Left colon (tissue), 2 donors: ENCODE measurements around the gene HEG1. TPM values are rescaled to one million over a fixed set of nuclear protein-coding genes. Genes with fewer than 3 reads are reported as not detected.
"Not testable (repeated sequence)": the region's sequence is repeated elsewhere in the genome, so short reads cannot be mapped to it uniquely, and the experiment has no call there.

Experiments
- ATAC-seq: fragments of 200-7000 bp; cut with Tn5 transposase; one replicate; pipeline ENCODE4 v1.9.1; 2020; ENCODE audit warnings: mild to moderate bottlenecking, moderate library complexity
- DNase-seq, 2 donors: peaks; one replicate each; pipeline ENCODE4 v3.0.0-alpha.2; 2020
- intact Hi-C, 2 donors: fragments of 100-400 bp; cut with DNase I in 1 of 2; cut with micrococcal nuclease in 1 of 2; formaldehyde crosslinking; loops; one replicate each; pipeline versions ENCODE4 v1.11.2 to v1.14.0; 2022; cut with DNase I, micrococcal nuclease
- total RNA-seq, 2 donors: library from RNA; stranded (reverse); fragmentation: NEBNext Ultra II Directional; extraction: Animal tissue kit (Norgen Biotek cat#: 25700); gene quantifications; one replicate each; pipeline ENCODE4 v1.2.1, GENCODE V29; 2021
- donor health status: DM: no; HTN: no; CAD: no.
- donor health status: DM: yes; HTN: yes; CAD: no.

Gene HEG1
- total RNA-seq, 2 donors from 2014 or later = 9.8 to 17.4 TPM

DNA sequence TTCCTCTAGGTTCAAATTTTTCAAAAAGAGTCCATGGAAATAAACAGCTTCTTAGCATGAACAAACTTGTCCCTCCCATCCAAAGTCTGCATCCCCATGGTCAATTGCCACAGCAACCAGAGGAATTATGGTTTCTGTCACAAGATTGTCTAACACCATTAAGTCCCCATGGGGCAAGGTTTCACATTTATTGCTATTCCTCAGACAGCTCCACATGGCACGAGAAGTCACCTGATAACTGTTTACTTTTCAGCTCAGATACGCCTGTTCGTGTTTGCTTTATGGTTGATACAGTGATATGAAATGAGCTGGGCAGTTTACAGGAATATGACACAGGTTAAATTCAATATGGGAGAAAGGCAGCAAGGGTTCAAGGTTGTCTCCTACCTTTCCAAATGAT is 83.3 kb downstream of the HEG1 start:
- ATAC-seq = peak; percentile 85
- peak; percentile 50 to 80 for DNase-seq

DNA sequence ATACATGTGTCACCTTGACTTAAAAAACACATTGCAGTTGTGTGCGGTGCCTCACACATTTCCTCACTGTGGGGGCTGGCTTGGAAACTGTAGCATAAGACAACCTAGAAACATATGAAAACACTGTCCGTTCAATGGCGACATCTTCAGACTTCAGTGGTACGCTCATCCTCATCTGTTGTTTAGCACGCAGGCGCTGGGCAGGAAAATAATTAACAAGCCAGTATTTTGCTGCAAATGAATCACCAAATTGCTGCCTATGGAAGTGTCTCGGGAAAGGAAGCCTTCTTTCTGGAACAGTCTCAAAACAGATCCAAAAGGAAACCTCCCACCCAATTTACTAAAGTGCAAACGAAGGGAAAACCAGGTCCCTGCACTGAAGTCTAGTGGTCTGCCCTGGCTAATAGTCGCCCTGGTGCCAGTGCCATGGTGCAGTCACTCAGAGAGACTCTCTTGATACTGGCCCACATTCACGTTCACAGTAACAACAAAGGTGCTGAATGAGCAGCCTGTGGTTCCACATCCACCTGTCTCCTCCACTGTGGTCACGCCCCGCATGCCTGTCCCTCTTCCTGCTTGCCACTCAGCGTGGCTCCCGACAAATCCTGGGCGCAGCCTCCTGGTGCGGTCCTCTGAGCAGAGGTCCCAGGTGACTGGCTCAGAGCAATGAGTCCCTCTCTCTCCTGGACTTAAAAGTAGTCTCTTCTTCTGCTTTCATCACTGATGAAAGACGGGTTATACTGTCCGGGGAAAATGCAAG is 85.7 kb downstream of the HEG1 start:
- intact Hi-C loops = no loop called here
- DNase-seq (peak; percentile 48 to 61), ATAC-seq (no peak)

More for the DNA sequence above, 83.3 kb downstream of the HEG1 start:
- intact Hi-C loops = no loop called here

DNA sequence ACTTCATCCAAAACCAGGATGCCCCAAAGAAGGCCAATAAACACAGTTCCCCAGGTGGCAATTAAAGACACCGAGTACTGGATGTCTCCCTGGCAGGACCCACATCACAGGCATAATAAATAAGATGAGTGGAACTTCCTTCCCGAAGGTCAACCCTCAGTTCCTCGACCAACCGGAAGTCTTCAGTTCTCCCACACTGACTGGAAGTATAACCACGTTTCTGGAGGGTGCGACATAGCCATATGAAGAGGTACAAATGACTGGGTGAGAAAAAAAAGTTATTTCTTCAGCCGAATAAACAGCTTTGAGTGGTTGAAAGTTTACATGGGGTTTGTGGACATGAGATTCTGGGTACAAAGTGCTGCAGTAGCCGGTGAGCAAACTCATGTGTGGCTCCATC is 86.6 kb downstream of the HEG1 start:
- no peak for DNase-seq
- intact Hi-C loops = no loop called here
- no peak for ATAC-seq

DNA sequence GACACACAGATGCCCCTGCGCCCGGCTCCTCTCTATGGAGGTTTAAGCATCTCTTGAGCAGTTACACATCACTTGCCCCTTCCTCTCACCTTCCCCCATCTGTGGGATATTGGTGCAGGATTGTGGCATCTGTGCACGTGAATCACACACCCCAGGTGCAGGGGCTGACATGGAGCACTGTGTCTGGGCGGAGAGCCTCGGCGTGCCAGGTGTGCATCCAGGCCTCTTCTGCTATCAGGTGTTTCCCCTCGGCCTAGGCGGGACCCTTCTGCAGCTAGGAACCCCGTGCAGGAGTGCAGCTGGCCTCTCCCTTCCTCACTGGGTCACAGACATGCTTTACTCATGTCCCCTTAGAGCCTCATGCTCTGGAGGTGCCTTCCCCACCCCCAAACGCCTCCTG is 87.8 kb downstream of the HEG1 start:
- ATAC-seq = no peak
- intact Hi-C loops = no loop called here
- DNase-seq = no peak

DNA sequence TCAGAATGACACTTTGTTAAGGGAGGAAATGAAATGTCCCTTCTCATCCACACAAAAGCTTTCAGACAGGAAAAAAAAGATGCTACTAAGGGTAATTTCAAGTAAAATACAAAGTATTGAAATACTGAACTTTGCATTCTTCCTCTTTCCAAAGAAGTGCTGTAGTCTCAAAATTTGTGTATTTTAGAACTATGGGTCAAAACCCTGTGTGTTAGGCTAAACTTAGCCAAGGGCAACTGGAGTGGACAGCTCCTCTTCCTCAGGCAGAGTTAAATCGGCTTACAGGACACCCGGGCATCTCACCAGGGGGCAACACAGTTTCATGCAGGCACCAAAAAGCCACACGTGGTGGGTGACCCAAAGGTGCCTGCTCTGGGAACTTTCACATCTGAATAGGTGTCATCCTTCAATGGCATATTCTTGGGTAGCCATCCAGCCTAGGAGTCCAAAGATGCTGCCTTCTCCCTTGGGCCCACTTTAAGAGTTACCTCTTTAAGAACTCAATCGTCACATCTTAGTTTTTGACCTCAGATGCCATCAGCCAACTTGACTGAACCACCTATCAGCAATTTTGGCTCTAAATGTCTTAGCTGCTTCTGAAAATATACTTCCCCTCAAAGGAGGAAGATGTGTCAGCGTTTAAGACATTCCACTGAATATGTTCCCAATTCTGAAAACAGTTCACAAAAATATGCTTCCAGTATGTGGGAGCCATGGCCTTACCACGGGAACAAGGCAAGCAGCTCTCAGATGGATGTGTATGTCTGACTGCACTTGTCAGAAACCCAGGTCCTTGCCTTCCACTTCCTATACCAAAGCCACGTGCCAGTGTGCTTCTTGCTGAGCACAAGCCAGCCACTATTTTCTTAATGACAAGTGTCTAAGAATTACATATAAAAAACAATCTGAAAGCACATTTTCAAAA is 89.0 kb downstream of the HEG1 start:
- DNase-seq (no peak), ATAC-seq (no peak)
- intact Hi-C loops = no loop called here

DNA sequence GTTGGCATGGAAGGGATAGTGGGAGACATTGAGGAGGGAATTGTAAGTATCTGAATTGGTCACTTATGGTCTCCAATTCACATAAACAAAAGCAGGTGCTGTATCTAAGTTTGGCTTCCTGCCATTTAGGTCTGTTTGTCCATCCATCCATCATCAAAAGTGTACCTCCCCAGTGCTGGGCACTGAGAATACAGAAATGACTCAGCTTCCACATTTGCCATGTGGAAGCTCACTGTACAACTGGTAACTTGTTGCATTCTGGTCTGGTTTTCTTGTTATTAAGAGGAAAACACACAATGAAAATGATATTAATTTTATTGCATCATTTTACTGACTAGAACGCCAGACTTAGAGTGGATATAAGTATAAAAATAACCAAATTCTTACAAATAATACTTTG is 90.4 kb downstream of the HEG1 start:
- DNase-seq (no peak), ATAC-seq (no peak)
- intact Hi-C loops = no loop called here

DNA sequence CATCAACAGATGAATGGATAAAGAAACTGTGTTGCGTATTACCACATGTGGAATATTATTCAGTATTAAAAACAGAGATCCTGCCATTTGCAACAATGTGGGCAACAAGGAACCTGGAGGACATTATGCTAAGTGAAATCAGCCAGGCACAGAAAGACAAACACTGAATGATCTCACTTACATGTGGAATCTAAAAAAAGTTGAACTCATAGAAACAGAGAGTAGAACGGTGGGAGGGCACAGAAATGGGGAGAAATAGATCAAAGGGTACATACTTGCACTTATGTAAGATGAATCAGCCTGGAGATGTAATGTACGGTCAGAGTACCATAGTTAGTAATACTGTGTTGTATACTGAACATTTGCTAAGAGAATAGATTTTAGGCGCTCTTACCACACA is 91.4 kb downstream of the HEG1 start:
- intact Hi-C loops = no loop called here
- no peak for DNase-seq
- no peak for ATAC-seq

DNA sequence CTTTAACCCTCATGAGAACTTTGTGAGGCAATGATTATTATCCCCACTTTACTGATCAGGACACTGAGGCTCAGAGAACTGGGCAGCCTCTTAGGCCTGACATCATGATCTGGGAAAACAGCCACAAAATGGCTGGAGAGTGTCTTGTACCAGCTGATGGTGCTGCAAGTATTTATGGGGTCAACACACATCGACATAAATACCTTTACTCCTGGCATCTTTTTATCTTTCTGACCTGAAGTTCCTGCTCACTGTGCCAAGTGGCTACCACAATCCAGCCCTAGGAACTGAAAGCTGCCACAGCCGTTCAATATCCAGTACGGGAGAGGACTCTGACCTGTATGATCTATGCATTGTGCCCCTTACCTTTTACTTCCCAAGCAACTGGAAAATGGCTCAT is 92.0 kb downstream of the HEG1 start:
- ATAC-seq (peak; percentile 79), DNase-seq (peak; percentile 40 to 73)
- intact Hi-C loops = no loop called here

DNA sequence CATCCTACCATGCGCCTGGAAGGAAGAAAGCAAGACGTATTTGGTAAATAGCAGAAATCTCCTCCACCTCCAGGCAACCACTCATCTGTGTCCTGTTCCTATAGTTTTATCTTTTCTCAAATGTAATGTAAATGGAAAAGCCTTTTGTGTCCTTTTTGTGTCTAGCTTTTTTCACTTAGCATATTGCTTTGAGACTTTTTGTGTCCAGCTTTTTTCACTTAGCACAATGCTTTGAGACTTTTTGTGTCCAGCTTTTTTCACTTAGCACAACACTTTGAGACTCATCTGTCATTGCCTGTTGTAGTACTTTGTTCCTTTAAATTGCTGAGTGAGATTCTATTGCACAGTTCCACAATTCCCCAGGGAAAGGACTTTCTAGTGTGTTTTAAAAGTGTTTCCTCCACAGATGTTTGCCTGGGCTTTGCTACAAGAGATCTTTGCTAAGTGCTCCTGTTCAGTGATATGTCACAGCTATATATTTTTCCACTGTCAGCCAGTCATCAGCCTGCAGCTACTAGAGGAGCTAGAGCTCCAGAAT is 93.3 kb downstream of the HEG1 start:
- intact Hi-C loops = no loop called here
- no peak for DNase-seq
- ATAC-seq = peak; percentile 5

DNA sequence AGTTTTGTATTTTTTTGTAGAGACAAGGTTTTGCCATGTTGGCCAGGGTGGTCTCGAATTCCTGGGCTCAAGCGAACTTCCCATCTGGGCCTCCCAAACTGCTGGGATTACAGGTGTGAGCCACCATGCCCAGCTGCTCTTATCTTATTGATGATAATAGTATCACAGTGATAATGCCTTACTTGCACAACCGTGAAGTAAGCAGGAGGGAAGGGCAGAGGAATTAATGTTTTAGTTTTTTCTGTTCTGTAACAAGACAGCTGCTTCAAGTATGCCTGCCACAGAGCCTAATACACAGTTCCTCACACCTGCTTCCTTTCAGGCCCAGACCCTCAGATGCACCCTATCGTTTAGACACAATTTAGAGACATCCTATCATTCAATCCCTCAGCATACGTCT is 95.1 kb downstream of the HEG1 start:
- ATAC-seq (no peak), DNase-seq (no peak)
- intact Hi-C loops = no loop called here

DNA sequence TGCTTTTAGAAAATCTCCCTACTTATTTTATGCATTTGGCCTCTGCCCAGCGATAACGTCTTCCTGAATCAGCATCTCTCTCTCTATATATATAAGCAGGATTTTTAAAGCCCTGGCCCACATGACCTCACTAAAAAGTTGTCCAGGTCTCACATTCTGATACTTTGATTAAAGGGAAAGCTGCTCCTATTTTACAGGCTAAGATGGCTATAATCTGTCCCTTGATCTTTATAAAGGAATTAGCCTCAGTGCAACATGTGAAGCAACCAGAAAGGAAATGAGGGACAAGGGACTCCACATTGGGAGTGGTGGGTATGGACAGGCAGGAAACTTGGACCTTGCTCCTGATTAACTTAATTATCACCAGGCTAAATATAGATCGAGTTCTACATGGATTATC is 95.7 kb downstream of the HEG1 start:
- intact Hi-C loops = no loop called here
- peak; percentile 74 for ATAC-seq
- no peak for DNase-seq

DNA sequence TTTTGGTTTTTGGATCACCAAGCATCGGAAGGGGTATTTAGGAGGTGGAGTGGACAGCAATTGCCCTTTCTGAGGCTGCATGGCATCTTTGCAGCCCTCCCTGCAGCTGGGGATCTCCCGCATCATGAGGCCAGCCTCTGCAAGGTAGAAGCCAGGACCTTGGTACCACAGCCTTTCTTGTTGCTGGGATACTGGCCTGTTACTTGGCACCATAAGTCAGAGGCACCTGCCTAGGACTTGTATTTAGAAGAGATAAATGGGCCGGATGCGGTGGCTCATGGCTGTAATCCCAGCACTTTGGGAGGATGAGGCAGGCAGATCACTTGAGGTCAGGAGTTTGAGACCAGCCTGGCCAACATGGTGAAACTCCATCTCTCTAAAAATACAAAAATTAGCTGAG is 97.8 kb downstream of the HEG1 start:
- intact Hi-C loops, DNase-seq, ATAC-seq: not testable (repeated sequence)

DNA sequence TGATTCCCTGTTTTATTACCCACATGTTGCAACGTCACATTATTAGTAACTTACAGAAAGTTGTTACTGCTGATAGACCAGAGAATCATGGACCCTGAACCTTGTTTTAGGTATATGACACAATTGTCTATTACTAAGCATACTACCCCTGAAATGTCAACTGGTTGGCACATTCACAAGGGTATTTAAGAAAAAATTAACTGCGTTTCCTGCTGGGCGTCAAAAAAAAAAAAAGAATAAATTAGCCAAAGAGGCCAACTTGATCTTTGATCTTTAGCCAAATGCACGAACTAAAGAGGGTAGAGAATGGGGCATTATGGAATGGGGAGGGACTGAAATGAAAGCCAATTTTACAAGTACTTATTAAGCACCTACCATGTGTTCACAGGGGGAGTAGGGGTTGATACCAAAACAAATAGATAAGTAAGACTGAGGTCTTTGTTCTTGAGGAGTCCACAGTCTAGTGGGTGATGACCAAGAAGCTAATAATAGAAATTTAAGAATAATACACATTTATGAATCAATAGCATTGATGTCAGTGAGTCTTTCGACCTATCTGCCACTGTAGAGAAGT is 103.4 kb downstream of the HEG1 start:
- ATAC-seq (peak; percentile 48), DNase-seq (no peak)
- intact Hi-C loops = no loop called here

DNA sequence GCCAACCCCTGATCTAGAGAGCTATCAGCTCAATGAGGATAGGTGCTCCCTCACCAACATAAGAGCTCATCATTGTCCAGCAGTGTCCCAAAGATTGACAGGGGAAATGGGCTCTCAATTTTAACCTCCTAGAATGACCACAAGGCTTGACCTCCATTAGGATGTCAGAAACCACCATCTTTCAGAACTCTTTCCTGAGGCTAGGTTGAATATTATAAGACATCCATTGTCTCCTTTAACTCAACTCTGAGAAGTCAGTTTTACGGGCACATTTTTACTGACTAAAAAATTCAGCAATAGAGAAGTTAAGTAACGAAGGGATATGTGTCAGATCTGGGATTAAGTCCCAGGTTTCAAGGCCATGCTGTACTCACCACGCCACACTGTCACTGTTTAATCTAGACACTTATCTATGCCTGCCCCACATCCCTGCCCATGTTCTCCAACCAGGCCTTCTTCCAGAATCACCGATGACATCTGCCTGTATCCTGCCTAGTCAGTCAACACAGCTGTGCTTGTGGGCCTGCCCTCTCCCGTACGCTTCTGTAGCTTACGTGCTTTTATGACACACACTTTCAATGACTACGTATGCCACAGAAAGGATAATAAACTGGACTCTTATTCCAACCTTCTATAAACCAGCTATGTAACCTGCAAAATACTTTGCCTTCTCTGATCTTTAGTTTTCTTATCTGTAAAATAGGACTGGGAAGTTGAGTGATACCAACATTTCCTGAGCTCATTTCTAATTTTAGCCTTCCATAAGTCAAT is 104.1 kb downstream of the HEG1 start:
- intact Hi-C loops = no loop called here
- ATAC-seq = peak; percentile 98
- DNase-seq = peak; percentile 55 to 86

DNA sequence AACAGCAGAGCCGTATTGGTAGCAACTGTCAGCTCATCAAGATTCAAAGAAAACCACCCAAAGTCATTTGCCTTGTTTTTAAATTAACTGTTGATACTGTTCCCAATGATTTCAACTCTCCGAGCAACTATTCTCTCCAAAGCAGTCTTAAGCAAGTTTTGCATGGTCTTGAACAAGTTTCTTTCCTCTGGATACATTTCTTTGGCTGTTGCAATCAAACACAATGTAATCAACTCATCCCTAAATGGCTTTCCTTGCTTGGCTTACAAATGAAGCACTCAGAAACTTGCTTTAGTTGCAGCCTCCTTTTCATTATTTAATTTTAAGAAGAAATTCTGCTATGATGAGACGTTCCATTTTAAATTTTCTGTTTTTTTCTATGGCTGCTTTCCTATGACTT is 105.8 kb downstream of the HEG1 start:
- intact Hi-C loops = no loop called here
- DNase-seq = no peak

DNA sequence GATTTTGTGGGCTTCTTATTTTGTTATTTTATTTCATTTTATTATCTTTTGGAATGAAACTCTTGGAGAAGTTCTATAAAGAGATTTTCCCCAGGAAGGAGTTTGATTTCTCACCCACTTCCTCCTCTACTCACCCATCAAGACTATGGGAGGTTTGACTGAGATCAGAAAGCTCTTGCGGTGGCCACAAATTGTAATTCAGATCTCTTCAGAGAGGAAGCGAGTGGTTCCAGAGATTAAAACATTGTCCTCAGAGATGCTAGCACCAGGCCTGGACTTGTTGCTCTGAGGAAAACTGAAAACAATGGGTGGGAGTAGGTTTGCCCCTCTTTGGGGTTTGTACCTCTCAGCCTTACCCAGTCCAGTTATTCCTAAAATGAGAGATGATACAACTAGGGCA is 113.2 kb downstream of the HEG1 start:
- no peak for ATAC-seq
- DNase-seq = no peak
- intact Hi-C loops = no loop called here

More for the DNA sequence above, 105.8 kb downstream of the HEG1 start:
- no peak for ATAC-seq

DNA sequence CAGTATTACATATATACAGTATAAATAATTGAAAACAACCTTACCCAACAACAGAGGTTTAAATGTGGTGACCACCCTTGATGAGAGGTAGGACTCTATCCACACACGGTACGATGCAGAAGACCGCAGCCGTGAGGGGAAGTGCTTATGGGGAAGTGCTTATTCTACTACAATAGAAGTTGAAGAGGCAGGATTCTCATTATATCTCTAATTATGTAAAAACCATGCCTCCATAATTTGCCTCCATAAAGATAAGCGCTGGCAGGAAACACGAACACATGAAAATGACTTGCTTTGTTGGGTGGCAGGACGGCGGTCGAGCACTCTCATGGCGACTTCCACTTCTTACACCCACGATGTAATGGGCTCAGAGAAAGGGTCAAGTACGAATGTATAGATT is 114.0 kb downstream of the HEG1 start:
- intact Hi-C loops = no loop called here
- ATAC-seq = no peak
- DNase-seq = no peak

DNA sequence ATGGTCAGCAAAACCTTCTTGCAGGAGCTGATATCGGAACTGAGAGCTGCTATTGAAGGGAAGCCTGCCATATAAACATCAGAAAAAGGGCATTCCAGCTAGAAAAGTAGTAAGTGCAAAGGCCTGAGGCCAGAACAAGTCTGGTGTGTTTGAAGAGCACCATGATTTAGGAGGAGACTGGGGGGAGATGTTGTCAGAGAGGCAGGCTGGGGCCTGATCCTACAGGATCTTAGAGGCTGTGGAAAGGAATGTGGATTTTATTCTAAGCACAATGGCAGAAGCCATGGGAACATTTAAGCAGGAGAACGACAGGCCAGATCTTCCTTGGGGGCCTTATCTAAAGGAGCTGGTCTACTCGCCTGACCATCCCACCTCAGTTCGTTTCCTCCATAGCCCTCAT is 116.1 kb downstream of the HEG1 start:
- intact Hi-C loops = no loop called here

DNA sequence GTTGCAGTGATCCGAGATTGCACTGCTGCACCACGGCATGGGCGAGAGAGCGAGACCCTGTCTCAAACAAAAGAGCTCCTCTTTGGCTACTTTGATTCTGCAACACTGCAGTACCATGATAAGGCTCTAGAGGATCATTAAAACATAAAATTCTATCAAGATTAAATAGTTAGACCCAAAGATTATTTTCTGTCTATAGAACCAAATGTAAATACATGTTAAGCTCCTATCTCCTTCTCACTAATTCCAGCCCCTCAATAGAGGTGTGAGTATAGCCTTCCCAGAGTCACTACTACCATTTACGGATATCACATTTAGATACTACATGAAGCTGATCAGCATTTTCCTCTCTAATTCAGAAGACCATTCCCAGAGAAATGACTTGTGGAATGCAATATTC is 116.9 kb downstream of the HEG1 start:
- ATAC-seq = no peak
- no peak for DNase-seq
- intact Hi-C loops = no loop called here

More for the DNA sequence above, 116.1 kb downstream of the HEG1 start:
- no peak for DNase-seq
- no peak for ATAC-seq
